HG02884 (cell line): ENCODE results near the gene FGD2.

ENCODE experiments used
- ATAC-seq: cut with Tn5 transposase; IDR thresholded peaks from one replicate; pipeline ENCODE4 v1.9.1; 2021; ENCODE audit warnings: mild to moderate bottlenecking, moderate library complexity; ENCODE audit not compliant: unreplicated experiment

The FGD2 gene

DNA sequence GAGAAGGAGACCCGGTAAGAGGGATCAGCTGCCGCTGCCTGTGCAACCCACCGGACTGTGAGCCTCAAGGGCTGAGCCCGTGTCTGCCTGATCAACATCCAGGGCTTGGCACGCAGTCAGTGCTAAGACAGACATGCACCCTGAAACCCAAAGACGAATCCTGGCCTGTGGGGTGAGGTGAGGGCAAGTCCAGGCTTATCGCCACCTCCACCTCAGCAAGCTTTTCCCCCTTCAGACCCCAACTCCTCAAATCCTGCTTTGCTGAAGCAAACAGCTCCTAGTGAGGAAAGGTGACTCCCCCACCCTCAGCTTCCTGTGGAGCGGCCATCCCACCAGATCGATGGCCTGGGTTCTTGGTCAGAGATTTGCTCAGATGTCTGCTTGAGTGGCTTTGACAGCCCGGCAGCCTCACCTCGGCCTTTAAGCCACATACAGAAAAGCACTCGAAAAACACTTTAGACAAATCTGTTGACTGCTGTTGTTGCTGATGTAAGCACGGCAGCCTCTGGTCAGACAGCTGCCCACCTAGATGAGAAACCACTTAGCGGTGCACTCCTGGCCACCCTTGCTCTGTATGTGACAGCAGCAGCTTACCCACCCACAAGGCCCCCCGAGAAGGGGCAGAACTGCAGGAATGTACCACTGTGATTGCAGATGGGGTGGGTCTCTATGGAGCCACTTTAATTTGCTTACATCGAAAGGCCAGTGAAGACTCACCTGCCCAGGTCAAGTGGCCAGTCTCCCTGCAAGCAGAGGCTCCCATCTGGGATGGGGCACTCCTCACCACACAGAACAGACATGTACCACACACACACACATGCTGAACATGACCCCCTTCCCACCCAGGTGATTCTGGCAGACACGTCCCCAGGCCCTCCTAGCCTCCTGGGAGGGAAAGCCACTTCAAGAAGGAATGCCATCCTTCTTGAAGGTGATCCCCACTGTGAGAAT, 34.3 kb upstream of the FGD2 start:
- no peak for ATAC-seq

DNA sequence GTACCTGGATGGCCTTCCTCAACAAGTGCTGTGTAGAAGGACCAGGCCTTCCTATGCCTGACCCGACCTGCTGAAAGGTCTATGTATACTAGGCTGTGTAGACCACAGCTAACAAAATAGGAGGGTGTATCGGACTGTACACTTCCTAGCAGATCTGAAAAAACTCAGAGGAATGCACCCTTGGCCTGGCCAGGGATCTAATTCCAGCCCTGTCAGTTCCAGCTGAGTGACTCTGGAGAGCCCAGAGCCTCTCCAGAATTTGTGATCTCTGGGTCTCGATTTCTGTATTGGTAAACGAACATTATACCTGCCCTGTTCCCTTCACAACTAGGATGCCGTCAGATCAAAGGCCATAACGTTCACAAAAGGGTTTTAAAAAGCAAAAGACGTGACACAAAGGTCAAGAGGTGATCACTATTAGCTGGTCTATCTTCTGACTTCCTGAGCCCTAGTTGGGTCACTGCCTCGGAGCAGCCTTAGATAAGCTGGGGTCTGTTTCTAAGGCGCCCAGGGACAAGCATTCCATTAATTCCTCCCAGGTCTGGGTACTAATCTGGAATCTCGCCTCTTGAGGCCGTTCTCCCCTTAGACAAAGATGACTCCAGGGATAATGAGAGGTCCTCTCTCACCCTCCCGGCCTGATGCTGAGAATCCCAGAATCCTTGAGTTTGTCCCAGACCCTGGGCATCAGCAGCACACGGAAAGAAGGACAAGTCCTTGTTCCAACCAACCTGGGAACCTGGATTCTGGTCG, 33.4 kb upstream of the FGD2 start:
- ATAC-seq, result no peak

DNA sequence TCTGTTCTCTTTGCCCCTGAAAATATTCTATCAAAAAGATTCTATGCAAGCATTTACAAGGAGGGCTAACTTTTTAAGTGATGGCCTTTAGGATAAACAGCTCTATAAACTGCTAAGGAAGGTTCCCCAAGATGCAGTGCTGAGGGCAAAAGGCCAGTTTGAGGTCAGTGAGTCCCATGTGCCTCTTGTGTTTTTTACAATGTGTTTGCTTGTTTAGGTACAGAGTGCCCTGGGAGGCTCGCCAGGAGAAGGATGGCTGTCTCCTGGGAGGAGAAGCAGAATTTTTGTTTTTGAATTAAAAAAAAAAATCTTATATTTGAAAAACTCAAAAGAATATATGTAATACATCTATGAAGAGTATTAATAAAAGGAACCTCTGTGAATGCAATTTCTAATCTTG, 32.3 kb upstream of the FGD2 start:
- ATAC-seq, result no peak

DNA sequence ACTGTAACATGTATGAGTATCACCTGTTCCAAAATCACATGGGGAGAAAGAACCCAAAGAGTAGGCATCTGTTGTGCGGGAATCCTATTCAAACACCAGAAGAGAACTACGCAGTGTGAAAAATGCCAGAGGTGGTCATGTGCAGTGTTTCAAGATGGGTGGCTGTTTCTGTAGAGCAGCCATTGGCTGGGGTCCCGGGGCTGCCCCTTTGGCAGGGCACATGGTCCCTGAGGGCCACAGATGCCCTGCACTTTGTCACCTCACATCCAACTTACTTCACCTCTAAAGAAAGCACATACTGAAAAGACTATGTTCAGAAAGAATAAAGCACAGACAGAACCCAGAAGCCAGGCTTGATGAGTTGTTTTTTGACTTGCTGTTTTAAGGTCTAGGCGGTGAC, 31.8 kb upstream of the FGD2 start:
- no peak for ATAC-seq

DNA sequence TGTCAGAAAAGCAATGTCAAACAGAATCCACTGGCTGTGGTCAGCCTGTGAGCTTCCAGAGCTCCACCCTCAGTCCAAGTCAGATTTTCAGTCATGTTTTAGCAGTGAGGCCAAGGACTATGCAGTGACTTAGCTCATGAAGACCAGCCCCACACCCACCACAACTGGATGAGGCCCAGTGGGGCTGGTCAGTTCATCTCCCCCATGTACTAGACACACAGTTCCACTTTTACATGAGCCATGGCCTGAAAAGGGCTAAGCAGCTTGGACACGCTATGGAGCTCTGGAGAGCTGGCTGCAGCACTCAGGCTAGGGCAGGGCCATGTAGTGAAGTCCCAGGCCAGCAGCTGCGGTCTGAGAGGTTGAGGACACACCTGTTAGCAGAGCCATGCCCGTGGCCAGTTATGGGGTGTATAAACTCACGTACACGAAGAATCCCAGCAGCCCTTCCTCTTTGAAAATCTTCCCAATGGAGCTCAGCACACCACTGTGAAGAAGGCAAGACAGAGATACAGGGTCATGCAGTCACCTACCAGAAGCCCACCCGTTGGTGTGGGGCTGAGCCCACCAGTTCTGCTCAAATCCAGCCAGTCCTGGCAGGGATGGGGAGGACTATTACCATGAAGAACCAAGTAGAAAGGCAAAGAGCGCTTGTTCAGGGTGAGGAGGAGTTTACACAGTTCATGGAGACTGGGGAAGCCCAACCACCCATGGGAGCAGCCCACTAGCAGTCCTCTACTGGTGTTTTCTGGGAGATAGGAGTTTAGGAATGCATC, 30.0 kb upstream of the FGD2 start:
- no peak for ATAC-seq

DNA sequence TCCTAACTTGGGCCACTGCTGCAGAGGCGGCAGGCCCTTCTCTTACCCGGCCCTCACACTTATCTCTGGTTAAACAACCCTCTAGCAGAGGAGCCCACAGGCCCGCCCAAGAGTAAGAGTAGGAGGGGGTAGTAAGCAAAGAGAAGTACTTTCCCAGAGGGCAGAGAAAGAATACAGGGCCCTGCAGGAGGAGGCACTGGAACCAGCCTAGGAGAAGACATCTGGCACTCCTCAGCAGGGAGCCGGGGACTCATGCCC, 29.5 kb upstream of the FGD2 start:
- ATAC-seq, result no peak

DNA sequence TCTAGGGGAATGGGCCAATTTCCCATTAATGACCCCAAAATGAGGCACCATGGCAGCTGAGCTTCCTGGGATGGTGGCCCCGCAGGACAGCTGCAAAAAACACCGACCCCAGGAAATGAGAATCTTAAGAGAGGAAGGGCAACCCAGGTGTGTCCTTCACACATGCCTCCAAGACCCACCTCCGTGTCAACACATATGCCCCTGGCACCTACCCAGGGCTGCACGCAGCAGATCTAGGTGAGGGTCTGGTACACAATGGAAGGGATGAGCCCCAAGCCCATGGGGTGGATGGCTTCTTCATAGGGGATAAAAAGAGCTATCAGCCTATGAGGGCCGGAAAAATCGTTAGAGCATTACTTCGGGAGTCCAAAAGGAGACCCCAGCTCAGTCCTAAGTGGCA, 28.9 kb upstream of the FGD2 start:
- no peak for ATAC-seq

DNA sequence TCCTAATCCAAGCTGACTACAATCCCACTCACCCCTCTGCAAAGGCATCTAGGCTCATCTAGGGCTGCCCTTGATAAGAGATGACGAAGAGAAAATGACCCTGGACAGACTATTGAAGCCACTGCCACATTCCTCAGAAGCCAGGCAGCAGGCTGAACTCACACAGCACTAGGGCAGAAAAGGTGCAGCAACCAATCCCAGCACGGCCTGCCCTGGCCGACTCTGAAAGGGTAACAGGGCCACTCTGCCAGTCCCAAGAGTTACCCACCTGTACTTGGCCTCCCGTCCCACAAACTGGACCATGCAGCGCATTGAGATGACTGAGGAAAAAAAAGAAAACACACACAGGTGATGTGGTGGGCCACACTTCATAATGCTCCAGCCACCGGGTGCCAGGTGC, 28.5 kb upstream of the FGD2 start:
- ATAC-seq, result no peak

DNA sequence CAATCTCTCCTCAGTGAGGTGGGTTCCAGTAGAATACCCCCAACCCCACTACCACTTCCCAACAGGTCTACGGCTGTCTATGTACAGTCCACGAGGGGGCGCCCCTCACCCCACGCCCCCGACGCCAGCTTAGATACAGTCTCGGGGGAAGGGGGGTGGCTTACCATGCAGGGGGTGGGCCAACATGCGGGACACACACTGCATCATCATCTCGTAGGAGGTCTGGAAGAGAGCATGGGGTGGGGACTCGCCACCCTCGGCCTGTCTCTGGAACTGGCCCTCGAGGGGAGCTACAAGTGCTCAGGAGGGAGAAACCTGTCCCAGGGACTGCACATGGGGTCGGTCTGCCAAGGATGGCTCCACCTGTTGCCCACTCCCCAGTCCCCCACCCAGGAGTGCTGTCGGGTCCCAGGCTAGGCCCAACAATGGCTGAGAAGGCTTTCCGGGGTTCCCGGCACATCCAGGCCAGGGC, 27.9 kb upstream of the FGD2 start:
- no peak for ATAC-seq

DNA sequence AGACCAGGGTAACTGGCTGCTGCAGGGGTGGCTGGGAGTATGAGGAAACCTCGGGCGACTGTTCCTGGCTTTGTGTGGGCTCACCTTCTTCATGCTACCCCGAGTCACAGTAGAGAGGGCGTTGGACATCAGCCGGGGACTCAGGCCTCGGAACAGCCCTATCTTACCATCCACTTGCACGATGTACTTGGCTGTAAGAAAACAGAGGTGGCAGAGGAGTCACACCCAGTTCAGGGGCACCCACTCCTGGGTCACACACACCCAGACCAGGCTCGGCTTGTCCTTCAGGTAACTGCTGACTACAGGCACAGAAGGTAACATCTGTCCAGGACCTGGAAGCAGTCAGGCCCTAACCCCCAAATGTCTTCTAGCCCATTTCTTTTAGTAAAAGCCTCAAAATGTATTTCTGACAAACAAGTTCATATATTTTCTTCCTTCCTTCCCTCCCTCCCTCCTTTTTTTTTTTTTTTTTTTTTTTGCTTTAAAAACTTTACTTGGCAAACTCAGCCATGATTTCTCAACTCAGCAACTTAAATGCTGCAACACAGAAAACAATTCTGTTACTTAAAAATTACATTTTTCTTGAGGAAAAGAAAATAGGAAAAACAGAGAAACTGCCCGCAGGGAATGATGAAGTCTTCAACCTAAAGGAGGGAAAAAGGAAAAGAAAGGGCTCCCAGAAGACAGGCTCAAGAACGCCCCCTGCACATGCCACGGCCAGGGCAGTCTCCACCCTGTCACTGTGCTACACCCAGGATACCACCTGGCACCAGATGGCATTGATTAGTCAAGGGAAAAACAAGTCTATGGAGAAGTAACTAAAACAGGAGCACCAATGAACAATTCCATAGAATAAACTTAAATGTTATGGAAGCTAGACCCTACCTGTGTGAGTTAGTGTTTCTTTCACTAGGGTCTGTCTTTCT, 26.8 kb upstream of the FGD2 start:
- ATAC-seq, result no peak

DNA sequence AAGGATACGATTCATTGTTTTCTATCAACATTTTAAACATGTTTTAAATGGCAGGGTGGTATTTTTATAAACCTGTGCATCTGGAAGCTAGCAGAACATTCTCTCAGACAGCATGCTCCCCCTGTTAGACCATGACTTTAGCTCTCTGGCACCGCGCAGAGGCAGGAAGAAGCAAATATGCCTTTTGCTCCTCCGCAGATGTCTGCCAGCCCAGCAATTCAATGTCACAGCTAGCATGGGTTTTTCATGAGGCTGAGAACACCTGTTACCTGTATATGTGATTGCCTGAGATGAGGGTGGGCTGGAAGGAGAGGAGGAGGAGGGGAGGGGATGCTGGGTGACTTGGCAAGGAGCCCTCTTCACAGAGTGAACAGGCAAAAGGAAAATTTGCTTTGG, 26.1 kb upstream of the FGD2 start:
- ATAC-seq, result no peak

DNA sequence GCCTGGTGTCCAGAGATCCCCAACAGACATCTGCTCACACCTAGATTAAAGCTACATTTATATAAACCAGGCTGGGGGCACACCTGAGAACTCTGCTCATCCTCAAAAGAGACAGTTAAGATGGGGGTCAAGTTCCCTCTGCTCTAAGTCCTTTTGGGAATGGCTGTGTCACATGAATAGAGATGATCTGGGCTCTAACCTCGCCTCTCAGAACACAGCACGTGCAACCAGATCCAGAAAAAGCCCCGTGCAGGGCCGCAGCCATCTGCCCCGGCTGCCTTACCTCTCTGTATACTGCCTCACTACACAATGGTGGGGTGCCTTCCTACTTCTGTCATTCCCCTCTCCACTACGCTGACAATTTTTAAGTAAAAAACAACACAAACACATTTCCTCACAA, 25.3 kb upstream of the FGD2 start:
- no peak for ATAC-seq

DNA sequence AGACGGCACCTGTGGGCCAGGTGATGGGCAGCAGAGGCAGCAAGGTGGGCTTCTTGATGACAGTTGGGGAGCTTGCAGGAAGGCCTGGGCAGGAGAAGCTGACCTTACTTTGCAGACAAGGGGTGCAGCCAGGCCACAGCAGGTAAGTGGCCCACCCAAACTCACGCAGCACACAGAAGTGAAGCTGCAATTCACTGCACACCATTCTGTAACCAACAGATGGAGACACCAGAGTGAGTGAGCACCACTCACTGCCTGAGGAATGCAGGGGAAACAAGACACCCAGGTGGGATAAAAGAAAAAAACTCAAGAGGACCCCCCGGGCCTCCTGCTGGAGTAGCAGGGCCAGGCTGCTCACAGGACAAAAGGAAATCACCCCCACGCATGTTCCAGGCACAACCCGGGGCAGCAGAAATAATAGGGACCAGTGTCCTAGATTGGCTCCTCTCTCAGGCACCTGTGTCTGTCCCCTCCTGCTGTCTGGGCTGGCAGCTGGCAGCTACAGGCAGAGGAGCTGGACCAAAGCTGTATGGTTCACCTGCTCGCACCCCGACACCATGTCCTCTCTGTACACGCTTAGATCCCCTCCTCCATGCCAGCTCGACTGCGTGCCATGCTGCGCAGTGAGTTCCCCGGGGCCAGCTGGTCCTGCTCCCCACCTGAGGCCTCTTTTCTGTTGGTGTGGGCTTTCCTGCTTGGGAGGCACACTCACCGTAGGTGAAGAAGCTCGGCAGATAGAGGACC, 24.4 kb upstream of the FGD2 start:
- no peak for ATAC-seq

DNA sequence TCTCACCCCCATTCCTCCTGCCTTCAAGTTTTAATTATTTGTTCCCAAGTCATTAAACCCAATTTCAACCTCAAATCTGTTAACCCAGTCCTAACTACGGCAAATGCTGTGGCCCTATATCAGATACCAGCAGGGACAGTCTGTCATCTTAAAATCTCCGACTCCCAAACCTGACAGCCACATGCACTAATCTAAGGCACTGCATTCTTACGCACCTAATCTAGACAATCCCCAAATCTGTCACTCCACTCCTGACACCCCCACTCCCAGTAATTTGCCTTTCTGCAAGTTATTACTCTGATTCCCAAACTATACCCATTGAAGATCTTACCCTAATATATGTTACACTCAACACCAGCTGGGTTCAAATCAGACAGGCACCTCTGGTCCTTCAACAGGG, 21.9 kb upstream of the FGD2 start:
- ATAC-seq, result no peak

DNA sequence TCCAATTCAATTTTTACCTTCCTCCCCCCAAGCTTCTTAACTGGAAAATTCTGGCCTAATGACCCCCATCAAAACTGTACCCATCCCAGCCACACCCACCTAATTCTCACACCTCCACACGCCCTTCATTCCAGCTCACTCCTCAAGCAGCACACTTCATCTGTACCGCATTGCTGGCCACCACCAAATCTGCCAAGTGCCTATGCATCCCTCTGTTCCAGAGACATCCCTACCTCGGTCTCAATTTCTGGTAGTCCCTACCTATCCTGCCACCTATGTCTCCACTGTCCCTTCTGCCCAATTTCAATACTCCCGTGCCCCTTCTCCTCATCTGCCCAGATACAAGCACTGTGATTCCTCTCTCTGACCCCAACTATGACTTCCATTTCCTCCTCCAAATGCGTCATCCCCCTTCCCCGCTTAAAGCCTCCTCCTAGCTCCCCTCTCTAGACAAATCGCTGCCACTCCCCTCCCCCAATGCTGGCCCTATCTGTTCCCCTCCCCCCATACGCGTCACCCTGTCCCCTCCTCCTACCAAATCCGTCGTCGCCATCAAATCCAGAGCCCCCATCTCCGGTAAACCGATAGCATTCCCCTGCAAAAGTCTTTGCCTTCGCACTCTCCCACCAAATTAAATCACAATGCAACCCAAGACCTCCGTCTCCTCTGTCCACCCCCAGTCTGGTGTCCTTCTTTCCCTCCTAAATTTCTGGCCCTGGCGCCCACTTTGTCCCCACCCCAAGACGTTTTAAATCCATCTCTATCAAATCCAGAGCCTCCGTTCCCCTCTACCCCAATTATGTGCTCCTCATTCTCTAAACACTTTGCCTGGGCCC, 20.7 kb upstream of the FGD2 start:
- no peak for ATAC-seq

DNA sequence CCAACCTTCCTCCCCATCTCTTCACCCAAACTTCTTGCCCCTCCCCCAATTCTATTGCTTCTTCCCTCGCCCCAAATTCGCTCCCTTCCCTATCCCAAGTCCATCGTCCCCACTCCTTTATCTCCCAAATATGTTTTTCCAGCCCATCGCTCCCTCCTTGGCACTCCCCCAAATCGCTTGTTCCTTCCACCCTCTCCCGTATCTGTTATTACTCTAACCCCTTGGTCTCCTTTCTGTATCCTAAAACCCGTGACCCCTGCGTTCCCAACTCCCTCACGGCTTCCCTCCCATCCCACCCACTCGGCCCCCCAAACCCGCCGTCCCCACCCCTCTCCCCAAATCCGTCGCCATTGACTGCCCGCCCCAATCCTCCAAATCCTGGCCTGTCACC, 20.0 kb upstream of the FGD2 start:
- ATAC-seq, result no peak

DNA sequence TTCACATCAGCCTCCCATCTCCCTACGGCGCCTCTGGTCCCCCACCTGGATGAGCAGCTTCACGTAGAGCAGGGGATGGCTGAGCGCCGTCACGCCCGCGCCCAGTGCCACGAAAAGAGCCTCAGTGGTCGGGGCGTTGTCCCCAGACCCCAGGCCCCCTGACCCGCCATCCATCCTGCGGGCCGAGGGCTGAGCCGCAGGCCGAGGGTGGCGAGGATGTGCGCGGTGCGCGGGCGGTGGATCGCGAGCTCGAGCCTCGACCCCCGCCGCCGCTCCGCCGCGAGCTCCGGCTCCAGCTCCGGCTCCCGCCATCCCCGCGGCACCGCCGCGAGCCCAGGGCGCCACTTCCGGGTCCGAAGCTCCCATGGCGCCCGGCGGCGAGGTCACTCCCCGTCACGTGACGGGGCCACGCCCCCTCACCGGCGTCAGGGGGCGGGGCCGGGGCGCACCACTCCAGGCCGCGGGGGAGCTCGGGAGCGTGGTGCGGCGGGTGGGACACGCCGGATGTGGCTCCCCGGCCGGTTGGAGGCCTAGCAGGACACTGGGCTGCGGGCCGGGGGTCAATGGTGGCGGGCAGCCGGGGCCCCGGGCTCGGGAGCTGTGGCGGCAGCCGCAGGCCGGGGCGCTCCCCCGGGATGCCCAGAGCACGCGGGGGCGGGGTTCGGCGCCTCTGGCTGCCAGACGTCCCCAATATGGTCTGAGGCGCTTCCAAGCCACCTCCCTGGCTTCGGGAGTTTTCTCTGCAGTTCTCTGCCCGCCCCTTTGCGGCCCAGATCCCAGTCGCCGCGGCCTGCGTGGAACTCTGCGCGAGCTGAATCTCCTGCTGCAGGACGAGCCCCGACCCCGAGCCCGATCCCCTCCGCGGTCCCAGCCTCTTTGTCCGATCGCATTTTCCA, 19.4 kb upstream of the FGD2 start, which contains the start of gene MTCH1:
MTCH1 (minus strand) TSS at position 389 of the 896 bp plus-strand sequence; CDS start at position 366, 23 bp downstream.
- peak; percentile 73 for ATAC-seq

DNA sequence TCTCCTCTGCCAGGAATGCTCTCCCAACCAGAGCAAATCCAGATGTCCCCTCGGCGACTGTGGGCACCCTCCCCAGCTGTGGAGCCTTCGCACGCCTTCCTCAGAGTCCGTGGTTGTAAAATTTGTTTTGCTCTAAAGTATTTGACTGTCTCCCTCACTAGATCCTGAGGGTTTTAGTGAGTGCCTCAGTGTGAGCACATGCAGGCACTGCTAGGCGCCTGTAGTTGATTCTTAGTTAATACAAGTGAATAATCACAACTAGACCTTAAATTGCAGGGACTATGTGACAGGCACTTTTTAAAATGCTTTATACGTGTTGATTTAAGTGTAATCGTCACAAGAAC, 18.8 kb upstream of the FGD2 start:
- ATAC-seq, result no peak
